BE2C (cell line): Measurements from ENCODE around the gene PCBP3.

Experiments
- DNase-seq: peaks from one replicate; pipeline ENCODE4 v3.0.0-alpha.2; 2020
- H3K27me3 ChIP-seq: fragments of 250-450 bp; sonication (Bioruptor Pico); 2 replicates; pipeline ENCODE4 v1.5.1; 2020; ENCODE audit warnings: mild to moderate bottlenecking
- H3K36me3 ChIP-seq: fragments of 250-450 bp; sonication (Bioruptor Pico); 2 replicates; pipeline ENCODE4 v1.5.1; 2020; ENCODE audit warnings: mild to moderate bottlenecking
- H3K4me1 ChIP-seq: fragments of 250-450 bp; sonication (Bioruptor Pico); 2 replicates; pipeline ENCODE4 v1.5.1; 2020
- H3K4me3 ChIP-seq: 2 replicates; pipeline ENCODE4 v1.5.1; 2011; ENCODE audit warnings: low read depth, low read length
- H3K9me3 ChIP-seq: fragments of 250-450 bp; sonication (Bioruptor Pico); 2 replicates; pipeline ENCODE4 v1.5.1; 2020
- CTCF ChIP-seq: IDR thresholded peaks from 2 replicates; pipeline ENCODE4 v1.5.1; 2012; ENCODE audit warnings: mild to moderate bottlenecking, low read depth, low read length

PCBP3 gene

GRCh38 chr21:45736690-45737484 lies 93.4 kb downstream of the PCBP3 start:
- TF ChIP-seq CTCF: no peak
- no peak for DNase-seq
- Histone ChIP-seq H3K4me1 (peaks cover 29% of the 10 kb centered on the region), H3K9me3 (no peaks in the 10 kb centered on the region), H3K36me3 (peaks cover 5% of the 10 kb centered on the region), H3K4me3 (no peak overlapping the region), H3K27me3 (no peaks in the 10 kb centered on the region)

- no peak for DNase-seq
- Histone ChIP-seq H3K27me3 (no peaks in the 10 kb centered on the region), H3K4me3 (no peak overlapping the region), H3K36me3 (peaks cover 5% of the 10 kb centered on the region), H3K4me1 (peaks cover 34% of the 10 kb centered on the region), H3K9me3 (no peaks in the 10 kb centered on the region)
- no peak for TF ChIP-seq CTCF
These were observed 94.1 kb downstream of the PCBP3 start for GRCh38 chr21:45737485-45738166.

GRCh38 chr21:45739218-45740087 lies 95.9 kb downstream of the PCBP3 start:
- H3K36me3 ChIP-seq: peaks cover 8% of the 10 kb centered on the region
- H3K4me1 ChIP-seq: peaks cover 34% of the 10 kb centered on the region
- TF ChIP-seq CTCF: no peak
- H3K4me3 ChIP-seq: no peak overlapping the region
- H3K9me3 ChIP-seq: no peaks in the 10 kb centered on the region
- no peaks in the 10 kb centered on the region for H3K27me3 ChIP-seq
- no peak for DNase-seq

GRCh38 chr21:45740088-45740440 lies 96.5 kb downstream of the PCBP3 start:
- no peaks in the 10 kb centered on the region for H3K27me3 ChIP-seq
- no peak for DNase-seq
- no peak for TF ChIP-seq CTCF
- H3K9me3 ChIP-seq: no peaks in the 10 kb centered on the region
- H3K36me3 ChIP-seq: peaks cover 13% of the 10 kb centered on the region
- no peak overlapping the region for H3K4me3 ChIP-seq
- H3K4me1 ChIP-seq: peaks cover 34% of the 10 kb centered on the region

GRCh38 chr21:45740491-45741357 lies 97.2 kb downstream of the PCBP3 start:
- TF ChIP-seq CTCF: peak; percentile 33
- DNase-seq: no peak
- H3K36me3 ChIP-seq: peaks cover 15% of the 10 kb centered on the region
- no peaks in the 10 kb centered on the region for H3K9me3 ChIP-seq
- H3K4me1 ChIP-seq: peaks cover 29% of the 10 kb centered on the region
- H3K4me3 ChIP-seq: no peak overlapping the region
- H3K27me3 ChIP-seq: no peaks in the 10 kb centered on the region
